Naive thymus-derived CD4-positive, alpha-beta T cell (primary cell): ENCODE data around the gene SNRPD2. TPM values are rescaled to one million over a fixed set of nuclear protein-coding genes. Genes with fewer than 3 reads are reported as not detected.
A peak's percentile ranks its signal among the peaks of the same experiment; 100 is the strongest.

ENCODE experiments used
- ATAC-seq: fragments of 150-1000 bp; cut with Tn5 transposase; 2 replicates; pipeline ENCODE4 v1.10.0; 2021; ENCODE audit warnings: mild to moderate bottlenecking, moderate library complexity
- CTCF ChIA-PET: fragments of 350-600 bp; sonication (Branson Sonifier 250); formaldehyde crosslinking; loops from one replicate; lab custom pipeline; 2021; ENCODE audit warnings: antibody characterized with exemption; lab: Charles Lee
- POLR2A ChIA-PET: fragments of 350-600 bp; sonication (Branson Sonifier 250); formaldehyde crosslinking; loops from one replicate; lab custom pipeline; 2021; ENCODE audit warnings: antibody characterized with exemption, inconsistent platforms; lab: Charles Lee
- DNase-seq, 9 donors: peaks; one replicate each; pipeline versions ENCODE4 v3.0.0 to v3.0.0-alpha.2; 2020 to 2022; ENCODE audit warnings: mixed read lengths in 1 of 9
- H3K27ac ChIP-seq: one replicate; pipeline ENCODE4 v1.7.0; 2013; ENCODE audit warnings: mild to moderate bottlenecking, low read depth, low read length, moderate library complexity
- H3K27me3 ChIP-seq, 2 donors: one replicate each; pipeline ENCODE4 v1.7.0; 2013; ENCODE audit warnings: low read length in 2 of 2, mild to moderate bottlenecking in 2 of 2, moderate library complexity in 2 of 2; ENCODE audit not compliant: control insufficient read depth in 2 of 2, insufficient read depth in 2 of 2
- H3K36me3 ChIP-seq, 3 experiments: 1 replicate in 2 of 3; 2 replicates in 1 of 3; pipeline ENCODE4 v1.7.0; 2013; ENCODE audit warnings: low read length in 3 of 3, mild to moderate bottlenecking in 3 of 3, moderate library complexity in 1 of 3; ENCODE audit not compliant: insufficient read depth in 3 of 3, control insufficient read depth in 2 of 3
- H3K4me1 ChIP-seq, 2 donors: one replicate each; pipeline ENCODE4 v1.7.0; 2013; ENCODE audit warnings: low read length in 2 of 2, mild to moderate bottlenecking in 2 of 2, moderate library complexity in 1 of 2; ENCODE audit not compliant: control insufficient read depth in 2 of 2, insufficient read depth in 2 of 2
- H3K4me3 ChIP-seq: 2 replicates; pipeline ENCODE4 v1.7.0; 2013; ENCODE audit warnings: mild to moderate bottlenecking, low read length
- H3K9me3 ChIP-seq, 3 experiments: 1 replicate in 2 of 3; 2 replicates in 1 of 3; pipeline ENCODE4 v1.7.0; 2013; ENCODE audit warnings: low read length in 3 of 3; ENCODE audit not compliant: control insufficient read depth in 2 of 3
- H3K27ac Mint-ChIP-seq, 9 donors: one replicate each; pipeline ENCODE4 v1.8.0; 2020 to 2022; ENCODE audit warnings: mixed read lengths in 9 of 9, mild to moderate bottlenecking in 8 of 9, moderate library complexity in 5 of 9, inconsistent platforms in 2 of 9
- H3K27me3 Mint-ChIP-seq, 5 donors: one replicate each; pipeline ENCODE4 v1.8.0; 2021 to 2022; ENCODE audit warnings: mixed read lengths in 5 of 5, mild to moderate bottlenecking in 1 of 5
- H3K36me3 Mint-ChIP-seq, 5 donors: one replicate each; pipeline ENCODE4 v1.8.0; 2020 to 2022; ENCODE audit warnings: mixed read lengths in 5 of 5, mild to moderate bottlenecking in 3 of 5, inconsistent platforms in 1 of 5
- H3K4me1 Mint-ChIP-seq, 7 donors: one replicate each; pipeline ENCODE4 v1.8.0; 2020 to 2022; ENCODE audit warnings: mixed read lengths in 7 of 7, mild to moderate bottlenecking in 3 of 7, inconsistent platforms in 1 of 7
- H3K4me3 Mint-ChIP-seq, 10 donors: one replicate each; pipeline ENCODE4 v1.8.0; 2020 to 2022; ENCODE audit warnings: mild to moderate bottlenecking in 10 of 10, mixed read lengths in 10 of 10, moderate library complexity in 6 of 10, inconsistent platforms in 2 of 10
- H3K9me3 Mint-ChIP-seq, 11 donors: one replicate each; pipeline ENCODE4 v1.8.0; 2020 to 2022; ENCODE audit warnings: mixed read lengths in 11 of 11, mild to moderate bottlenecking in 4 of 11, inconsistent platforms in 1 of 11, moderate library complexity in 1 of 11
- intact Hi-C, 2 donors: fragments of 100-400 bp; cut with micrococcal nuclease; formaldehyde crosslinking; loops; one replicate each; pipeline ENCODE4 v1.15.1; 2023
- polyA plus RNA-seq, 2 donors: library from polyadenylated mRNA; unstranded; fragments of 300-500 nt; fragmentation: Illumina TruSeq; gene quantifications; one replicate each; pipeline ENCODE4 v1.2.3, GENCODE V29; 2021
- total RNA-seq, 6 experiments: library from RNA in 5 of 6; stranded (reverse) in 5 of 6; gene quantifications; 1 replicate in 5 of 6; 2 replicates in 1 of 6; pipeline ENCODE4 v1.2.3 and lab custom pipeline; 2021 to 2026

The SNRPD2 gene
- total and polyA plus RNA-seq, 7 experiments from 2014 or later = 301 to 1,262 (median 431) TPM

DNA sequence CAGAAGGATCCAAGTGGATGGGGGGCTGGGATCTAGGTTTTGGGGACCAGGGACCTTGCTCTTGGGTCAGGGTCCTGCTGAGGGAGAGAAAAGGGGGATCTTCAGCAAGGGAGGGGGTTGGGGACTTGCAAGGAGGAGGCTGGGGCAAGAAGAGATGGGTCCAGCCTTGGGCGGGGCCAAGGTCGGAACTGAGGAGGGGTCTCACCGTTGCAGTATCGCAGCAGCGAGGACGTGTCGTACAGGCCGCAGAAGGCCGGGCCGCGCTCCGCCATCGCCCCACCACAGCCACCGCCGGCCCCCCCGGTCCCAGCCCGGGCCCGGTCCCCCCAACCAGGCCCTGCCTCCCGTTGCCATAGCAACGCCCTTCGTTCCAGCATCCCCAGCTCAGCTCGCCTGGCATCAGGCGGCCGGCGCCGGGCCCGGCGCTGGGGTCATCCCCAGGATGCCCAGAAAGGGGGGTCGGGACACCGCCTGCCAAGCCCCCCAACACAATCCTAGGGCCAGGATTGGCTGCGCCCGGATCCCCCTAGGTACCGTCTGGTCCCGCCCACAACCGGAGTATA is 46.6 kb downstream of the SNRPD2 start:
- H3K4me1 ChIP-seq = peaks cover 16 to 20% of the 10 kb centered on the region in 2 donors

DNA sequence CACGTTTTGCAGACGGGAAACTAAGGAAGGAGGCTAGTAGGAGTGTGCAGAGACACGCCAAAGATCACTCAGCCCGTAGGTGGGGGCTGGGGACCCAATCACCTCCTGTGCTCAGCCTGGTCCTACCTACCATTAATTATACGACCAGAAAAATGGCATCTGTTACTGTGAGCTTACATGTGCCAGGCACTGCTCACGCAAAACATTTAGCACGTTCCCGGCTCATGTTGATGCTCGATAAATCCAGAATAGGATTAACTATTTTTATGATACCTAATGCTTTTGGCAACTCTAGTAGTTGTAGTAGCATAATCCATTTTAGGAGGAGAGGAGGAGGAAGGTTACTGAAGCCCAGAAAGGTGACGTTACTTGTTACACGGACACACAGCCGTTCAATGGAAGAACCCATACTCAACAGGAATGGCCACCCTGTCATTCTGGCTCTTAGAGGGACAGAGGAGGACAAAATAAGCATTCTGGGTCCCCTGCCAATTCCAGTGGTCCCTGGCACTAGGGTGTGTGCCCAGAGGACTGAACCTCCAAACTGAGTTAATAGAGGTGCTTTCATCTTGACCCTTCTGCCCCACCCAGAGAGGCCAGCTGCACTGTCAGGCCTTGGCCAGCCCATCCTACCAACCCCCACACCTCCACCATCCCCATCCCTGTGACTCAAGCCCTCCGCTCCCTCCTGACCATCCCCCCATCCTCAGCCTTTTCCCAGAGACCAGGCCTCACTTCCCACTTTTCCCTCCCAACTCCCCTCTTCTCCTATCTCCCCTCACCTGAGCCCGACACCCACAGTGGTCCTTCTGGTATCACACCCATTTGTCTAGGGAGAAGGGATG is 47.6 kb downstream of the SNRPD2 start:
- Mint-ChIP-seq H3K36me3 (peaks cover 0 to 6% (median 0%) of the 10 kb centered on the region in 5 donors), H3K9me3 (peaks cover 0 to 3% (median 0%) of the 10 kb centered on the region in 11 donors), H3K4me3 (peak overlapping the region in 6 of 10 donors; percentile 9 to 62 (median 30)), H3K27ac (peak overlapping the region in 2 of 9 donors; percentile 43 to 52), H3K4me1 (peaks cover 25 to 47% (median 37%) of the 10 kb centered on the region in 7 donors), H3K27me3 (peaks cover 0 to 6% (median 3%) of the 10 kb centered on the region in 5 donors)
- POLR2A ChIA-PET = interaction anchor here (0.5 to 0.7 kb wide), 4 partner anchors 12 to 204 kb away, joined by 3 to 4 read pairs (median 4); no protein-coding TSS in a partner anchor
- Histone ChIP-seq H3K9me3 (no peaks in the 10 kb centered on the region), H3K4me1 (peaks cover 20 to 22% of the 10 kb centered on the region in 2 donors), H3K36me3 (no peaks in the 10 kb centered on the region), H3K27me3 (no peaks in the 10 kb centered on the region), H3K4me3 (no peak overlapping the region), H3K27ac (no peak overlapping the region)
- intact Hi-C loops = loop anchor here (1.0 to 2.0 kb wide), 8 partner anchors 25 to 166 kb away; partner anchors contain the start of gene GIPR (in 1 of the 2)
- no peak for DNase-seq
- no peak for ATAC-seq
- CTCF ChIA-PET = interaction anchor here (0.6 to 4.7 kb wide), 5 partner anchors 37 to 169 kb away, joined by 3 to 44 read pairs (median 4); no protein-coding TSS in a partner anchor

More for the DNA sequence above, 46.6 kb downstream of the SNRPD2 start:
- H3K4me3 Mint-ChIP-seq = peak overlapping the region; percentile 79 to 89 (median 86)
- H3K36me3 Mint-ChIP-seq = peaks cover 0 to 6% (median 0%) of the 10 kb centered on the region in 5 donors
- DNase-seq (no peak), ATAC-seq (no peak)
- no peaks in the 10 kb centered on the region for H3K36me3 ChIP-seq
- peak overlapping the region; percentile 37 for H3K27ac ChIP-seq
- no peaks in the 10 kb centered on the region for H3K27me3 ChIP-seq
- intact Hi-C loops = loop anchor here (1.0 to 2.0 kb wide), 5 partner anchors 24 to 206 kb away; partner anchors contain the start of genes GIPR (in 1 of the 2), OPA3 (in 1 of the 2) and QPCTL (in 1 of the 2)
- peak overlapping the region in 8 of 9 donors; percentile 48 to 87 (median 65) for H3K27ac Mint-ChIP-seq
- peak overlapping the region; percentile 68 for H3K4me3 ChIP-seq
- ChIA-PET CTCF (interaction anchor here (0.5 to 1.5 kb wide), 4 partner anchors 11 to 176 kb away, joined by 3 to 7 read pairs (median 4); no protein-coding TSS in a partner anchor), POLR2A (interaction anchor here (0.7 to 1.6 kb wide), 9 partner anchors 24 to 258 kb away, joined by 3 to 10 read pairs (median 3); partner anchors contain the start of genes PPM1N, QPCTL and SNRPD2)
- H3K4me1 Mint-ChIP-seq = peaks cover 25 to 46% (median 37%) of the 10 kb centered on the region in 7 donors
- H3K9me3 ChIP-seq = no peaks in the 10 kb centered on the region
- peaks cover 0 to 3% (median 0%) of the 10 kb centered on the region in 11 donors for H3K9me3 Mint-ChIP-seq
- peaks cover 0 to 6% (median 4%) of the 10 kb centered on the region in 5 donors for H3K27me3 Mint-ChIP-seq

DNA sequence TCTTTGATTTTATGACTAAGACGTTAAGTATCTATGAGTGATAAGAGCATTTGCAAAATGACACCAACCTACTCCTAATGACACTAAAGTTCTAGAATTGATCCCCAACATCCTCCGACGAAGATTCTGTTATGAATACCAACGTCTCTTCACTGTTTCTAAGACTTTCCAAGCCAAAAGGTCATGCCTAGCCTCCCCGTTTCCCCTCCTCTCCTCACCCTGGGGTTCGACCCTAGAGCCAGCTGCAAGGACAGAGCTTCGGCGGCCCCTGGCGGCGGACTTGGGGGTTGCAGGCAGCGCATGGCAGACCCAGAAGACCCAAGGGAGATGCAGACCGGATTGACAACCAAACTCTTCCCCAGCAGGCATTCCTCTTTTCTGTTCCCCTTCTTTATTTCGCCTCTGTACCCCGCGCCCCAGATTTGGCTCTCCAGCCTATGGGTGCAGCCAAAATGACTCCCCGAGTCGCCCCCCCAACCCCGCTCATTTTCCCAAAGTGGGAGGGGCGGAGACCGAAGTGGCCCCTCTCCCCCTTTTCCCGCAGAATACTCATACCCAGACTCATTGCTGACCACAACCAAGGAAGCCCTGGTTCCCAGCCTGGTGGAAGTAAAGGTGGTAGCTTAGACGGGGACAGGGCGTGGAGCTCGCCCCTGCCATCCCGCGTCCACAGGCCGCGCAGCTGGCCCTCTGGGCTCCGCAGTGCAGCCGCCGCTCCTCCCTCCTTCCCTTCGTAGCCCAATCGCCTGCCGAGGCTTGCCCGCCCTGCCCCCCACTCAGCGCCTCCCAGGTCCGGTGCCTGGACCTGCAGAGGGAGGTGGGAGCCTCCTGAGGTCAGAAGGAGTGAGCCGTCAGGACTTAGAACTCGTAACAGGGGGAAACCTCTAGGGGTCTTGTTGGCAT is 48.5 kb downstream of the SNRPD2 start:
- peaks cover 31 to 54% (median 43%) of the 10 kb centered on the region in 7 donors for H3K4me1 Mint-ChIP-seq
- H3K4me3 Mint-ChIP-seq = peak overlapping the region; percentile 61 to 91 (median 80)

DNA sequence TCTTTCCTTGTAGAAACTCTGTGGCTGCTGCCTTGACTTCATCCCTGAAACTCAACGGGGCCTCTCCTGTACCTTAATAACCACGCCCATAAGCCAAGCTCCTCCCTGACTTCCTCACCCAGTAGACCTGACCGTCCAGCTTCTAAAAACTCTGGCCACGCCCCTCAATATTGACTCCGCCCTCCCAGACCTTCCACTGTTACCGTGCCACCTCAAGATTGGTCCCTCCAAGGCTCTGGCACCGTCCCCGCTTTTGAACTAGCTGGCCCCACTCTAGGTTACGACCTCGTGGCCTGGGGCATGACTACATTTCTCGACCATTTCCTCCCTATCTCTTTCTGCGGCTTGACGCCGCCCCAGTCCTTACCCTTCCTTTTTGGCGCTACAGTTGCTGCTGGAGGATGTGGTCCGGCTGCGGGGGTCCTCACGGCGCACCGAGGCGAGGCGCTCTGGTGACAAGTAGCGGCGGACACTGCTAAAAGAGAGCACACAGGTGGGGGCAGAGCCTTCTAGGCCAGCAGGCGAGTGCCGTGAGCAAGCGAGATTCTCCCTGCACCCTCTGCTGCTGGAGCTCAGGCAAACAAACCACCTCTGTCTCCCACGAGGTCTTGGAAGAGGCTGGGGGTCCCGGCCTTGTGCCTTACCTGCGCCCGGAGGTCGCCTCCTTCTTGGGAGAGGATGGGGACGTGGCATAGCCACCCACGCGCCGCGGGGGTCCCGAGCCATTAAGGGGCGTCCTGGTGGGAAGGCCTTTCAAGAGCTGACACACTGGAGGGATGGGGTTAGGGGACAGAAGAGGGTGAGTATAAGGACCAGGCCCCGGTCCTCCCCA is 50.3 kb downstream of the SNRPD2 start:
- Mint-ChIP-seq H3K27me3 (peaks cover 0 to 6% (median 3%) of the 10 kb centered on the region in 5 donors), H3K27ac (peak overlapping the region; percentile 68 to 96 (median 83)), H3K9me3 (peaks cover 0 to 3% (median 0%) of the 10 kb centered on the region in 11 donors), H3K4me1 (peaks cover 31 to 54% (median 47%) of the 10 kb centered on the region in 7 donors), H3K36me3 (peaks cover 0 to 11% (median 0%) of the 10 kb centered on the region in 5 donors), H3K4me3 (peak overlapping the region; percentile 81 to 91 (median 86))
- intact Hi-C loops = loop anchor here (1.0 to 2.0 kb wide), 9 partner anchors 25 to 214 kb away; partner anchors contain the start of genes OPA3 (in 2 of the 2) and VASP (in 1 of the 2)
- peak overlapping the region; percentile 76 for H3K4me3 ChIP-seq
- ATAC-seq (peak; percentile 43), DNase-seq (peak in 6 of 9 donors; percentile 13 to 79 (median 32))
- H3K27me3 ChIP-seq = no peaks in the 10 kb centered on the region
- no peaks in the 10 kb centered on the region for H3K36me3 ChIP-seq
- H3K9me3 ChIP-seq = no peaks in the 10 kb centered on the region
- POLR2A ChIA-PET = interaction anchor here (0.7 to 1.7 kb wide), 6 partner anchors 26 to 197 kb away, joined by 3 to 5 read pairs (median 4); partner anchors contain the start of genes GIPR and QPCTL
- H3K27ac ChIP-seq = peak overlapping the region; percentile 78
- H3K4me1 ChIP-seq = peaks cover 25 to 29% of the 10 kb centered on the region in 2 donors
- CTCF ChIA-PET = interaction anchor here (0.6 to 4.7 kb wide), 26 partner anchors 8 to 409 kb away, joined by 3 to 44 read pairs (median 6); partner anchors contain the start of gene SIX5

More for the DNA sequence above, 48.5 kb downstream of the SNRPD2 start:
- H3K27ac ChIP-seq = peak overlapping the region; percentile 78
- no peaks in the 10 kb centered on the region for H3K36me3 ChIP-seq
- H3K9me3 ChIP-seq = no peaks in the 10 kb centered on the region
- ATAC-seq = peak; percentile 44
- ChIA-PET POLR2A (interaction anchor here (0.5 to 1.7 kb wide), 7 partner anchors 47 to 792 kb away, joined by 3 to 5 read pairs (median 4); no protein-coding TSS in a partner anchor), CTCF (interaction anchor here (0.7 to 4.7 kb wide), 15 partner anchors 9 to 758 kb away, joined by 3 to 44 read pairs (median 6); partner anchors contain the start of gene OPA3)
- peak; percentile 78 to 97 (median 90) for DNase-seq
- peak overlapping the region; percentile 52 to 92 (median 85) for H3K27ac Mint-ChIP-seq
- H3K4me1 ChIP-seq = peaks cover 22 to 25% of the 10 kb centered on the region in 2 donors
- intact Hi-C loops = loop anchor here (1.0 to 2.0 kb wide), 7 partner anchors 36 to 165 kb away; no protein-coding TSS in a partner anchor
- peaks cover 0 to 11% (median 0%) of the 10 kb centered on the region in 5 donors for H3K36me3 Mint-ChIP-seq
- H3K27me3 ChIP-seq = no peaks in the 10 kb centered on the region
- H3K27me3 Mint-ChIP-seq = peaks cover 0 to 6% (median 3%) of the 10 kb centered on the region in 5 donors
- H3K4me3 ChIP-seq = no peak overlapping the region
- peaks cover 0 to 3% (median 0%) of the 10 kb centered on the region in 11 donors for H3K9me3 Mint-ChIP-seq
